Left kidney (tissue), 2 donors: ENCODE data around the gene ANK3. TPM values are rescaled to one million over a fixed set of nuclear protein-coding genes. Genes with fewer than 3 reads are reported as not detected.

Experiments
- DNase-seq: peaks from one replicate; pipeline ENCODE4 v3.0.0-alpha.2; 2013
- polyA plus RNA-seq: library from polyadenylated mRNA; unstranded; fragments of 120-200 nt; gene quantifications from one replicate; pipeline ENCODE4 v1.2.1, GENCODE V29; 2013; ENCODE audit not compliant: insufficient read length

ANK3 gene
- polyA plus RNA-seq, 1 donor: 172 TPM

DNA sequence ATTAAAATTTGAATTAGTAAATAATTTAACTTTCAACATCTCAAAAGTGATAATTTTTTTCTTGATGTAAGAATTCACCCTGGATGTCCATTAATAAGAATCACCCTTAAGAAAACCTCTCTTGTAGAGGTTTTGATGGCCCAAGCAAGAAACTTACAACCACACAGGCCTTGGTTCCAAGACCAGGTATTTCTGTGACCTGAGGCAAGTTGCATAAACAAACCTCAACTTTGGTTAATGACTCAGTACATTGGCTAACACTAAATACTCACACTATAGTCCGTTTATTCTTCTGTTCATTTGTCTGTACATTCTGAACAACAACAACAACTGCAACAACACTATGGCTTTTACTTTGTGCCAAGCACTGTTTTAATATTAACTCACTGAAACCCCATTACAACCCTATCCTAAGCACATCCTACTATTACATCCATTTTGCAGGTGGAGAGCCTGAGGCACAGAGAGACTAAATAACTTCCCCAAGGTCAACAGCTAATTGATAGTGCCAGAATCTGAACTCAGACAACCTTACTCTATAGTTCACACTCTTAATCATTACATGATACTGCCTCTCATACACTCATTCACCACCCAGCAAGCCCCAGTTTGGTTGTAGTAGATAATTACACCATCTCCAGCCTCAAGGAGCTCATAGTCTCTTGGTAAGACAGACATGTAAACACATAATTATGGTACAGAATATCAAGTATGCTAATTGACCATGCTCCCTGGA, 6.6 kb downstream of the ANK3 start:
- DNase-seq: no peak

DNA sequence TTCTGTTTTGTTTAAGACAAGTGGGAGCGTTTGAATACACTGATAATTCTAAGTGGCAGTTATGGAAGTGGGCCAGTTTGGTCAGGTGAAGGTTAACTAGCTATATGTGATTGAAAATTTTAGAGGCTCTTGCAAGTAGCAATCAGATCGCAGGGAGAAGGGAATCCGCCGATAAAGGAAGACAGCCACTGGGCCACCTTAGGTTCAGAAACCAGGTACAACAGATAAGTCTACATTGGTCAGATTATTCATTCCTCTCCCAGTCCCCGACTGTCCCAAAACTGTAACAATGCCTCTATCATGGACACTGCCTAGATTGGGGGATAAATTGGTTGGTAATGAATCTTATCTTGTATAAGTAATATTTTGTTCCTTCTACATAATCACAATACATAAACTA, 8.9 kb downstream of the ANK3 start:
- DNase-seq: no peak

DNA sequence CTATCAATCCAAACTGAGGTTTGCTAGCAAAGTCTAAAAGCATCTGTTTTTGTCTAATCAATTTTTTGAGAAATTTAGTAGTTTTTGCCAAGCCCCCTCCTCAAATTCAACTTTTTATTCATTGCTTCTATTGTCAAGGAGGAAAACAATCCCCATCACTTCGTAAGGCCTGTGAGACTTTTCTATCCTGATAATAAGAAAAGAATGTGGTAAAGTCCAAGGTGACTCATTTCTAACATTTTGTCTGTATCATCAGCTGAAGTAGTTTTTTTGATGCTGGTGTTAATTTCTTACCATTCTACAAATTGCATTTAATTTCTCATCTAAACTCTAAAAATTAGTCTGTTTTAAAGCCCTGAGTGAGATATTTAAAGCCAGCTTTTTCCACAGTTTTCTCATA, 11.7 kb downstream of the ANK3 start:
- DNase-seq: no peak

DNA sequence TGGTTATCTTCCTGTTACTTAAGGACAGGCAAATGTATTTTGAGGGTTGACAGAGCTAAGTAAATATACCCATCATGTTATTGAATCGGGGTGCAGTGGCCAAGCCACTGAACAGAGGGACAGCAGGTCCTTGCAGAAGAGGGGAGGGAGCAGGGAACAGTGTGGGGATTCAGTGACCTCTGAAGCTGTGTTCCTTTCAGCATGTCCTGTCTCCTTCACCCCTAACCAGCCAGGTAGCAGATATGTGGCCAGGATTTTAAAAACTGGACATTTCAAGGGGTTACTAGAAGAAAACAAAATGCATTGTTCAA, 12.7 kb downstream of the ANK3 start:
- no peak for DNase-seq

DNA sequence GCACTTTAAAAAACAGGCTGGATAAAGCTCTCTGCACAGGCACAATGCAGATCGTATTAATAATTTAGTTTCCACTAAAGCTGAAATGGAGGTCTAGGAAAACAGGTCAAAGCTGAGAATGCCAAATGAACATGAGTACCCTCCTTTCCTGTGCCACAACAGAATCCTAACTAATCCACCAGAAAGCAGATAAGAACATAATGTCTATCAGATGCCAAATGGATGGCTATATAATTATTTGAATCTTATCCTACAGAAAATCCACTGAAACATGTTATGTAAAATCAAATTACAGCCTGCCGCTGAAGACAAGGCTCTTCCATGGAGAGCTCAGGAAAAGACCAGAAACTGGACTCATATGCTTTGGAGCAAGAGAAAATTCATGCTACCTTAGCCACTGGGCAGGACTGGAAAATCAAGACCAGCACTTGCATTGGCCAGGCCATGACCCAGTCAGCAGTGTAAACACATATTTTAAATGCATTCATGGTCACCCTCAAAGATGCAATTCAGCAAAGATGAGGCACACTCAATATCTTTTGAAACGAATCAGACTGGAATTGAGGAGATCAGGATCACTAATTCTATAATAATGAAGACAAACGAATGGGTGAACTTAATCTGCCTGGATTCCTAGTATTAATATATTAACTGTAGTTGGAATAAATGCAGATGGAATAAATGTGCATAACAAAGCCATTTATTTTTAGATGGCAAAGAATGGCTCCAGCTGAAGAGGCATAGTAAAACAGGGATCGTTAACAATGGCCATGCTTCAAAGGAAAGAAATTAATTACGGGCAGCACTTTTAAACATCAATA, 13.2 kb downstream of the ANK3 start:
- DNase-seq: no peak

DNA sequence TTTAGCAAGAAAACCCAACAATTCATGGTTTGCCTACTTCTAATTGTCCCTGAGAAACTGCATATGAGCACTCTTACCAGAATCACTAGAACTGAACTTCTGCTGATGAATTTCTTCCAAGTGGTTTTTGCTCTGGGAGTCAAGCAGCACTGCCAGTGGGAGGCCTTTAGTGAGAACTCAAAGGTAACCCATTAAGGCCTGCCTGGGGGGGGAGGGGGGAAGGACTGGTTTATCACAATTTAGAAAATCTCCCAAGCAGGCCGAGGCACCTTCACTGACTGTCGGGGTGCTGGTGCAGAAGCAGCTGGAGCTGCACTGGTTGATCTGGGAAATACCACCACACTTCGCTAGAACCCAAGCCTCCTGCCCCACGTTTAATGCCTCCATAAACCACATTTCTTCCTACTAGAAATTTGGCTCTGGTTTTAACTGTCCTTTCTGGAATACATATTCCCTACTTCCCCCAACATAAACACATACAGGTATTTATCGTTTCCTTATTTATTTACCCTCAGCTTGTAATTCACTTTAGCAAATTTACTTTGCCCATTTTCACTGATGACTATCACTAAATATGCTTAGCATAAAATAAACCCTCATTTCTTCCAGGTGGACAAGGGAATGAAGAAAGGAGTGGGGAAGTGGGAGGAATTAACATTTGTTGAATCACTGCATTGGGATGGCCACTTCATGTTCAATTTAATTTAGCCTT, 14.2 kb downstream of the ANK3 start:
- DNase-seq: no peak

DNA sequence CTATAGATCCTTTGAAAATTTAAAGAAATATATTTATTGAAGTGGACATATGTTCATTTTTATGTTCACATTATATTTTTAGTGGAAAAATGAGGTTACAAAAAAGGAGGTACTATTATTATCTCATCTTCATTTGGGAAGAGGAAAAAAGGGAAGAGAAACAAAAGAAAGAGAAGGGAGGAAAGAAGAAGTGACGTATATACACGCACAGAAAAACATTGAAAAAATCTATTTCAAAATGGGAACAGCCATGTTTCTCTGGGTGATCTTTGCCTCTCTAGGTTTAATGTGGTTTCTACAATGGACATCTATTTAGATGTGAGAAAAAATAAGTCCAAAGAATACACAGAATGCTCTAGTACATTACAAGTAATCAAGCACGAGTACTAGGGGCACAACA, 14.8 kb downstream of the ANK3 start:
- no peak for DNase-seq

DNA sequence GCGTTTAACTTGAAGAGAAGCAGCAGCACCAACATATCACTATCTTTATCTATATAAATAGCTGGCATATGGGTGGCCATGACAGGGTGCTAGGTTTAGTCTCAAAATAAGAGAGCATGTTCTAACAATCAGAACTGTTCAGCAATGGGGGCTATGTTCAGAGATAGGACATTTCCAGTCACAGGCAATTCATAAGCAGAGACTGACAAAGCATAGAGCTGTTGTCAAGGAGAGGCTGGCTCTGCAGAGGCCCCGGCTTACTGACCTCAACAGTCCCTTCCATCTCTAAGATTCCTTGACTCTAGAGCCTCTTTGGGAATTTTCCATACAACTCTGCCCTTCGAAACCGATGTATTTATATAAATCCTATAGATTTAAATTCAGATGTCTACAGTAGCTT, 17.2 kb downstream of the ANK3 start:
- no peak for DNase-seq

DNA sequence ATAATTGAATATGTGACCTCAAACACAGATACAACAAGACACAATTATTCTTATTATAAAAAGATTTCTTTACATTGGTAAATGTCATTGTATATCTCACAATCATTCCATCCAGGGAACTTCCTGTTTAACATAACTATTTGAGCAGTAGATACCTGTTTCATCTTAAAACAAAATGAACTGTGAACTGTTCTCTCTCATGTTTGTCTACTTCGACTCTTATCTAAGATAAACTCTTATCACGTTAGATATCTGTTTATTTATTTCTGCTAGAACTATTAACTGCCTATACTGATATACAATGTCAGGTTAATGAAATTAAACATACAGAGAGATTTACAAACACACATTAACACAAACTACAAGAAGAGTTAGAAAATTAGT, 20.1 kb downstream of the ANK3 start:
- no peak for DNase-seq

DNA sequence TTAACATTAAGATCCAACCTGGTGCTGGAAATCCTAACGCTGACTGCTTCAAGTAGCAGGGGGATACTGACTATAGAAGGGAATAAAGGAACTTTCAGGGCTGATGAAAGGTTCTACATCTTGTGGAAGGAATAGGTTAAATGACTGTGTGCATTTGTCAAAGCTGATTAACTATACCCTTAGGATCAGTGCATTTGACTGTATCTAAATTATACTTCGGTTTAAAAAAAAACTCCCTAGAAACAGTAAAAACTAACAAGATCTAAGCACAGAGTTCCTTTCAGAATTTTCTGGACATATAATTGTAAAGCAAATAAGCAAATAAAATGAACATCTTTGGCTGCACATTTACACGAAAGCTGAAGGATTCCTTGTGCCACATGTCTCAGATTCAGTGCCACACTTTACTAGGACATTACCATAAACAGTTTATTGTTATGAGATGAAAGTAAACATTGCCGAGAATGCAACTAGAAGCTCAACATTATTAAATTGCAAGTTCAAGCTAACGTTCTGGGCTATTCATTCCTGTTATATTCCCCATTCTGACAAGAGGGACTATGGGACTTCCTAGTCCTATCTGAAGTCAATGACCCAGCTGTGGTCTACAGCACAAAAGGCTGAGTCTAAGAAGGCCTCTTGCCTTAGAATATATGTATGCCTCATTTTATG, 20.7 kb downstream of the ANK3 start:
- no peak for DNase-seq

DNA sequence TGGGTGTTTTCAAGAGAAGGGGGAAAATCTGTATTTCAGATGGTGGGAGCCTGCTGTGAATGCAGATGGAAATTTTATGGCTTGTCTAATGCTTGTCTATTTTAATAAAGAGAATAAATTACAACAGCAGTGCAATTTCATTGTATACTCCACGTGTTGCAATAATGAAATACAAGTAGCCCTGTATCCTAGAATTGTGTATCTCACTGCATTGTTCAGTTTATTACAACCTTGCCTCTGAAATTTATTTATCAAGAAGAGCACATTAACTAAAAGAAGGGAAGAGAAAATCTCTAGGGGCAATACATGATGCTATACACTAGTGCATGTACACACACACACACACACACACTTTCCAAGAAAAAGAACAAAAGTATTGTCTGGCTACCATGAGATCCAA, 21.8 kb downstream of the ANK3 start:
- no peak for DNase-seq

DNA sequence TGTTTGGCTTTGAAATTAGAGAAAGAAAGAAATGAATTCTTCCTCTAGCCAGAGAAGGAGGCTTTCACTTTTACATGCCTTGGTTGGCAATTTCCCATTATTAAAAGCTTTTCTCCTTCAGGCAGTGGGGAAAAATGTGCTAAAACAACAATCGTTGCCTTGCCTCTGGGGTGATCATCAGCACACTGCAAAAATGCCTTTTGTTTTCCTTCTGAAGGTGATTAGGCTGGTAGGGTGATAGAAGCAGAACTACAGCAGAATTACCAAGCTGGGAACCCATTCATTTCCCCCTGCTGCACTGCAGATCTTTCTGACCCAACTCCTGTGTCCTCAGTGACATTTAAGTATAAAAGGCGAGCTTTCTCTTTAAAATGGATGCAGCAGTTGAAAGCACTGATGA, 22.2 kb downstream of the ANK3 start:
- DNase-seq: no peak

DNA sequence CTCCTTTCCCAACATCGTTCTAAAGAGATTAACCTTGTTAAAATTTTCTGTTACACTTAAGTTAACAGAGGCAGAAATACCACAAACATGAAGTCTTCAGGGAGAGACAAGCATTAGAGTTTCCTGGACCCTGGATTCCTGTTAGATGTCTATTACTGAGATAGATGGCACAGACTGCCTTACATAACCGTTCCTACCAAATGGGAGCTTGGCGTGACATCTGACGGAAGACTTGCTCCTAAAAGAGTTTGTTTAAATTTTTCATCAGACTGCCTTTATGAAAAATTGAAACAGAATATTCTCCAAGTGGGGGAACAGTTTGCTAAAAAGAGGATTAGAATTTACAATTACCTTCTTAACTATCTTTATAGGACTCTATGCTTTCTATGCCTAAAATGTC, 22.7 kb downstream of the ANK3 start:
- no peak for DNase-seq

DNA sequence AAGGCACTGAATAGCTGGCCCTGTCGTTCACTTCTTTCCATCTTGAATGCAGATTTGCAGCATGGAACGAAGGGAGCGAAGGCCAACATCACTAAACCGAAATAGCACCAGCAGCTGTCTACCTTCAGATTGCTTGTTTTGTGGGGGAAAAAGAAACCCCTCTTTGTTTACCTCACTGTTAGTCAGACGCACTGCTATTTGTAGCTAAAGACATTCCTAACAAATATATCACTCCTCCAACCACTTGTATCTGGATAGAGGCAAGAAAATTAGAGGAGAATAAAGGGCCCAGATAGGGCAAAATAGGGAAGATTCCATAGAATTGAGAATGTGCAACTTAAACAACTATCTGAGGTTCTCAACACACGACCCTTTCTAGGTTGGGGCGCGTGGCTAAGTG, 26.5 kb downstream of the ANK3 start:
- no peak for DNase-seq

DNA sequence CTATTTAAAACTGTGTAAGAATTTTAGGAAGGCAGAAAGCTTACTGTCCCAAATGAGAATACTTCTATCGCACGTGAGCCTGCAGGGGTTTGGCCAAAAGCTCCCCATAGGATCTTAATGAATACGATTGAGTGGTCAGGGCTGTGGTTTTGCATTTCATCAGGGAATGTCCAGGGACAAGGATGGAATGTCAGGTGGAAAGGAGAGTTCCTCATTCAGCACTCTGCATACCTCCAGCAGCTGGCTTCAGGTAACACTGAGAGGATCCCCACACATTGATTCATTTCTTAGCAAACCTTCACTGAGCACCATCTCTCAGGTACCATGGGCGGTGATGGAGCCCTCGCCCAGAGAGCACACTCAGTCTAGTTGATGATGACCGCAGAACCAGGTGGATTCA, 27.2 kb downstream of the ANK3 start:
- DNase-seq: no peak

DNA sequence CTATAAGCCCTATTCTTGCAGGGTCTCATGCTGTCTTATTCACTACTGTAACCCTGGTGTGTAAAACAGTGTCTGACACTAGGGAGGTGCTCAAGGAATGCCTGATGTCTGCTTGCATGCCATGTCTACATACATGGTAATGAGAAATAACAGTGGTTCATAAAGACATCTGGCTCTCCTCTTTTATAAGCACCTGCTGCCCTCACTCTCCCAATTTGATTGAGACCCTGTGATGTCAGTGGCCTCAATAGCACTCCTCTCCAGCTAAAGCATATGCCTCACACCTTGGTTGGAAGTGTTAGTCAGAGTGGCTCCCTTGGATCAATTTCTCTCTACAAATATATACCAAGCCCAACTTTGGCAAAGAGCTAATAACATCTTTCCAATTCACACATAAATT, 30.6 kb downstream of the ANK3 start:
- DNase-seq: no peak

DNA sequence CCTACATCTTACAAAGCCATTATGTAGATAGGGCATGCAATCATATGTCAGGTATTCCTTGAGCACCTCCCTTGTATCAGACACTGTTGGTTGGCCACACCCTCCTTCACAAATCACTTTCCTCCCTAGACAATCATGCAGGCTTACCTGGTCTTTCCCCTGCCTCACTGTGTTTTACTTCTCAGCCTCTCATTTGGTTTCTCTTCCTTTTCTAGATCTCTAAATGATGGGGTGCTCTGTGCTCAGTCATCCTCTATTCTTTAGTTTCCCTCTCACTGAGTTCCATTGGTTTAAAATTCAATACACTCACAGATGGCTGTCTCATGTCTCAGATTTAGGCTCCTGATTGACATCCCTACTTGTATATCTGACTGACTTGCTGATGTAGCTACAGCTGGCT, 31.4 kb downstream of the ANK3 start:
- no peak for DNase-seq

DNA sequence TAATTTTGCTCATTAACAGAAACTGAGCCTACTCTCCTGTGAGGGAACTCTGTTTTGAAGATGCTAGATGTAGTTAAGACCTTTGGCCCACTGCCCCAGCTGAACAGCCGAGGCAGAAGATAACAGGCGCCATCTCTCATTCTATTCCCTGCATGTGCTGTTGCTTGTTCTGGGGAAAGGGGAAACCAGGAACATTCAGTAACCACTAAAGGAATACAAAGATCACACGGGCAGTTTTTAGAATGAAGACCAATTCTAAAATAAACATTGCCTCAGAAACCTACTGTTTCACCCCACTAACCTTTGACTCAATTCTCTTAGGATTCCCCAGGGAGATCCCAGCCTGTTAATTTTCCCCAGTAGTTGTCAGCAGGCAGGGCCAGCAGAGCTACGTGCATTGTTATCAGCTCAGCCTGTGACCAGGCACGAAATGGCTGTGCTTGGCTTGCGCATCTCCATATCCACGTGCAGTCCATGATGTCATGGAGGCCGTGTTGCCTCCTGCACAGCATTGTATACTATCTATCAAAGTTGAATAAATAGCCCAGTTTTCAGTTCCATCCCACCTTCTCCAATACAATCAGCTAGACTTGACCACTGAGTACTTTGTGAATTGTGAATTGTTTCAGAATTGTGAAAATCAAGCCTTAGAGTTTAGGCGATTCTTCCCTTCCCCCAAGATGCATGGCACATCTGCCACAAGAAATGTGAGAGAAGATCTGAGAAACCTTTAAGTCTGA, 36.0 kb downstream of the ANK3 start:
- DNase-seq: no peak

DNA sequence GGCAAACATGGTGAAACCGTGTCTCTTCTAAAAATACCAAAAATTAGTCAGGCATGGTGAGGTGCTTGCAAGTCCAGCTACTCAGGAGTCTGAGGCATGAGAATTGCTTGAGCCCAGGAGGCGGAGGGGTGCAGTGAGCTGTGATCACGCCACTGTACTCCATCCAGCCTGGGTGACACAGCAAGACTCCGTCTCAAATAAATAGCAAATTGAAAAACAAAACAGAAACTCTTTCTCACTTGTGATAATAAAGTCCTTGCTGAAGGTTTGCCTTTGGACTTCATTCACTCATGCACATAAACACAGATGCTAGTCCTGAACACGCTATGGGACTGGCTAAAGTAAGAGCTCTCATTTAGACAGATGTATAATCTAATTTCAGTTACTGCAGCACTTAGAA, 37.6 kb downstream of the ANK3 start:
- no peak for DNase-seq

DNA sequence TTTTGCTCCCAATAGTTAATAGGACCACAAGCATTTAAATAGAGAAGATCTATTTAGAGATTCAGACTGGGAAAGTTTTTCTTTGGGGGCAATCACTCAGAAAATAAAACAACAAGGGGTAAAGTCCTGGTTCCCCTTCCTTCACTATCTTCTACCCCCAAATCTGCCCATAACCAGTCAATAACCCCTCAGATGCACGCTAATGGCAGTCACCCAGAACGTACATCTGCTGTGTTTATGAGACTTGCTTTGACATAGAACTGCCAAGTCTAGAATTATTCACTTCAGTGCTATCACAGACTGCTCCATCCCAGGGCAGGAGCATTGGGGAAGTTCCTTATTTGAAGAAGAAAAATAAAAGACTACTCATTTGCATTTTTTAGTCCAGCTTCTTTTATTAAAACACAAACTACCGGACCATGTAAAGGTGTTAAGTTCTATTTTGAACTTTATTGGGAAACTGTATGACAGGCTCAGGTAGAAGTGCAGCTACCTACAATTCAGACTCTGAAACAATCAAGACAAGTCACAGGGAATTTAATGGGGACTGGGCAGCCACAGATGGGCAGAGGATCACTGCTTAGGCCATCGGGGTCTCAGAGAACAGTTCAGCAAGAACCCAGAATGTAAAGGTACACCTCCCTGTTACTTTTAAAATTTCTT, 38.4 kb downstream of the ANK3 start:
- DNase-seq: no peak

DNA sequence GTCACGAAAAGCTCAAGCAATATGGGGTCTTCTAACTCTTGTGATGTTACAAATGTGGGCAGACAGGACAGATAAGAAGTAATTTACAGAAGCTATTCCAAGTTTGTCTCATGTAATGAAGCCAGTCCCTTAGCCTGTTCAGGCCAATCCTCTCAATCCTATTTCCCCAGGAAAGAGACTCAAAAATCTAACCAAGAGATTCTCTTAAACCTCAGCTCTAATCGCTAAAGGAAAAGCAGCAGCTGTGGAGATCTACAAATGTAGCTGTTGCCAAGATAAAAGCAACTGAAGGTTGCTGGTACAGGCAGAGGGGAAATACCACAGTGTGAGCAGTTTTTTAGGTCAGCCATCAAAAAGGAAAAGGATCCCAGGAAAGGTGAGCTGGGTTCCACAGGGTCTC, 39.3 kb downstream of the ANK3 start:
- DNase-seq: no peak

DNA sequence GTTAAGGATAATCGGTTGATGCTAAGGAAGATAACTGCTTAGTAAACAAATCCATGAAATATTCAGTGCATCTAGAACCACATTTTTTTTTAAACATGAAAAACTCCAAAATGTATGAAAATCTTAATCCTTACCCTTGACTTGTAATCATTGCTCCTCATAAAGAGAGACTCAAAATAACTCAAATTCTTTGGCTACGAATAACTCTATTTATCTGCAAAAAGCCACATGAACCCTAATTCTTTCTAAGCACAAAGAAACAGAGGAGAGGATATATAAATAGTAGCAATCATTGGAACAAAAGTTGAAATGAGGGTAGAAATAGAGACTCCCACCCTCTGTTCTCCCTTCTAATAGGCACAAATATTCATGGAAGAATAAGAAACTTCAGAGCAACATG, 40.2 kb downstream of the ANK3 start:
- no peak for DNase-seq
